DOHH2 (cell line): ENCODE data around the gene PGS1.

Experiments
- CTCF ChIP-seq: fragments of 200-600 bp; sonication (generic); IDR thresholded peaks from one replicate; pipeline ENCODE4 v1.5.1; 2014; ENCODE audit warnings: antibody characterized with exemption, mild to moderate bottlenecking, low read depth, low read length; ENCODE audit not compliant: poor library complexity, severe bottlenecking
- EZH2phosphoT487 ChIP-seq: fragments of 200-600 bp; sonication (generic); IDR thresholded peaks from 2 replicates; pipeline ENCODE4 v1.6.1; 2017; ENCODE audit warnings: borderline replicate concordance, mild to moderate bottlenecking, antibody characterized with exemption, low read length, moderate library complexity, mixed read lengths

- no peak for TF ChIP-seq CTCF
- no peak for TF ChIP-seq EZH2phosphoT487
Measured at GRCh38 chr17:78438694-78439325, 60.4 kb downstream of the PGS1 start.
